Neural cell (in vitro differentiated cells): ENCODE data around the gene KRT15. TPM values are rescaled to one million over a fixed set of nuclear protein-coding genes. Genes with fewer than 3 reads are reported as not detected.

ENCODE experiments used
- H2AFZ ChIP-seq: fragments of 200-600, 300-800 bp; sonication (generic), shearing (Covaris generic); 2 replicates; pipeline ENCODE4 v1.6.0; 2014; ENCODE audit warnings: low read depth, mild to moderate bottlenecking, antibody characterized with exemption, low read length, moderate library complexity
- H3F3A ChIP-seq: fragments of 200-600 bp; shearing (Covaris generic); 2 replicates; pipeline ENCODE4 v1.6.1; 2016; ENCODE audit warnings: mild to moderate bottlenecking, moderate library complexity, mixed read lengths, antibody characterized with exemption, low read length; ENCODE audit not compliant: insufficient read depth, poor library complexity, severe bottlenecking
- H3K27ac ChIP-seq: fragments of 200-600, 300-800 bp; sonication (generic), shearing (Covaris generic); 2 replicates; pipeline ENCODE4 v1.5.1; 2014; ENCODE audit warnings: mild to moderate bottlenecking, low read length, moderate library complexity
- H3K27me3 ChIP-seq: fragments of 300-800, 200-600 bp; sonication (generic), shearing (Covaris generic); 2 replicates; pipeline ENCODE4 v1.6.0; 2014; ENCODE audit warnings: mild to moderate bottlenecking, low read depth, low read length, moderate library complexity; ENCODE audit not compliant: insufficient read depth
- H3K36me3 ChIP-seq: fragments of 300-800, 200-600 bp; sonication (generic), shearing (Covaris generic); 2 replicates; pipeline ENCODE4 v1.5.1; 2014; ENCODE audit warnings: mild to moderate bottlenecking, antibody characterized with exemption, low read length, moderate library complexity; ENCODE audit not compliant: insufficient read depth
- H3K4me2 ChIP-seq: fragments of 300-800, 200-600 bp; sonication (generic), shearing (Covaris generic); 2 replicates; pipeline ENCODE4 v1.6.0; 2014; ENCODE audit warnings: mild to moderate bottlenecking, low read length
- H3K4me3 ChIP-seq: fragments of 300-800, 200-600 bp; sonication (generic), shearing (Covaris generic); 2 replicates; pipeline ENCODE4 v1.5.1; 2014; ENCODE audit warnings: mild to moderate bottlenecking, low read length, moderate library complexity
- H3K79me2 ChIP-seq: fragments of 200-600 bp; shearing (Covaris generic); replicated peaks from 2 replicates; pipeline ENCODE4 v1.6.0; 2014; ENCODE audit warnings: mild to moderate bottlenecking, low read length, moderate library complexity; ENCODE audit not compliant: insufficient read depth
- H3K9ac ChIP-seq: fragments of 300-800, 200-600 bp; sonication (generic), shearing (Covaris generic); 2 replicates; pipeline ENCODE4 v1.6.1; 2016; ENCODE audit warnings: mild to moderate bottlenecking, low read length, mixed read lengths
- H3K9me2 ChIP-seq: fragments of 200-600 bp; shearing (Covaris generic); 2 replicates; pipeline ENCODE4 v1.6.1; 2016; ENCODE audit warnings: mild to moderate bottlenecking, low read length, mixed read lengths; ENCODE audit not compliant: insufficient read depth
- H3K9me3 ChIP-seq: fragments of 200-600, 300-800 bp; sonication (generic), shearing (Covaris generic); 2 replicates; pipeline ENCODE4 v1.6.1; 2016; ENCODE audit warnings: mild to moderate bottlenecking, mixed run types, low read length, moderate library complexity, mixed read lengths
- H4K20me1 ChIP-seq: fragments of 200-600 bp; shearing (Covaris generic); 2 replicates; pipeline ENCODE4 v1.6.1; 2016; ENCODE audit warnings: mild to moderate bottlenecking, mixed run types; ENCODE audit not compliant: insufficient read depth
- CTCF ChIP-seq: fragments of 450-650 bp; IDR thresholded peaks from 2 replicates; pipeline ENCODE4 v1.5.1; 2014; ENCODE audit warnings: antibody characterized with exemption, mild to moderate bottlenecking, moderate library complexity; ENCODE audit not compliant: poor library complexity, severe bottlenecking
- EP300 ChIP-seq: fragments of 450-650 bp; conservative IDR thresholded peaks from 2 replicates; pipeline ENCODE4 v1.6.1; 2014; ENCODE audit warnings: antibody characterized with exemption, mild to moderate bottlenecking, moderate library complexity; ENCODE audit not compliant: poor library complexity, severe bottlenecking
- EZH2 ChIP-seq: fragments of 200-600, 300-800 bp; shearing (Covaris generic), sonication (generic); IDR thresholded peaks from 2 replicates; pipeline ENCODE4 v1.6.1; 2014; ENCODE audit warnings: antibody characterized with exemption, low read length, borderline replicate concordance, mild to moderate bottlenecking; ENCODE audit not compliant: insufficient read depth, poor library complexity, severe bottlenecking
- MXI1 ChIP-seq: fragments of 450-650 bp; conservative IDR thresholded peaks from 2 replicates; pipeline ENCODE4 v1.6.1; 2014; ENCODE audit warnings: antibody characterized with exemption, mild to moderate bottlenecking; ENCODE audit not compliant: poor library complexity, severe bottlenecking
- SMC3 ChIP-seq: fragments of 450-650 bp; conservative IDR thresholded peaks from 2 replicates; pipeline ENCODE4 v1.6.1; 2014; ENCODE audit warnings: antibody characterized with exemption, mild to moderate bottlenecking, moderate library complexity; ENCODE audit not compliant: poor library complexity
- TAF1 ChIP-seq: IDR thresholded peaks from 2 replicates; pipeline ENCODE4 v1.6.1; 2012; ENCODE audit warnings: low read depth
- polyA plus RNA-seq: library from polyadenylated mRNA; depleted of rRNA; stranded (reverse); fragments of >200 nt; gene quantifications from 2 replicates; pipeline ENCODE4 v1.2.3, GENCODE V29; 2014
- TF ChIP-seq, protein P1 (sequence below): IDR thresholded peaks from 2 replicates; pipeline ENCODE4 v1.6.1; 2012; ENCODE audit warnings: borderline replicate concordance

The KRT15 gene
- polyA plus RNA-seq, 1 donor from 2014 or later, result 0.09 TPM

GRCh38 chr17:41483991-41484826 lies 34.5 kb downstream of the KRT15 start:
- TF ChIP-seq TAF1, result no peak
- no peak for TF ChIP-seq EP300
- no peak for TF ChIP-seq EZH2
- TF ChIP-seq MXI1, result no peak
- TF ChIP-seq SMC3, result no peak
- TF ChIP-seq, protein P1, sequence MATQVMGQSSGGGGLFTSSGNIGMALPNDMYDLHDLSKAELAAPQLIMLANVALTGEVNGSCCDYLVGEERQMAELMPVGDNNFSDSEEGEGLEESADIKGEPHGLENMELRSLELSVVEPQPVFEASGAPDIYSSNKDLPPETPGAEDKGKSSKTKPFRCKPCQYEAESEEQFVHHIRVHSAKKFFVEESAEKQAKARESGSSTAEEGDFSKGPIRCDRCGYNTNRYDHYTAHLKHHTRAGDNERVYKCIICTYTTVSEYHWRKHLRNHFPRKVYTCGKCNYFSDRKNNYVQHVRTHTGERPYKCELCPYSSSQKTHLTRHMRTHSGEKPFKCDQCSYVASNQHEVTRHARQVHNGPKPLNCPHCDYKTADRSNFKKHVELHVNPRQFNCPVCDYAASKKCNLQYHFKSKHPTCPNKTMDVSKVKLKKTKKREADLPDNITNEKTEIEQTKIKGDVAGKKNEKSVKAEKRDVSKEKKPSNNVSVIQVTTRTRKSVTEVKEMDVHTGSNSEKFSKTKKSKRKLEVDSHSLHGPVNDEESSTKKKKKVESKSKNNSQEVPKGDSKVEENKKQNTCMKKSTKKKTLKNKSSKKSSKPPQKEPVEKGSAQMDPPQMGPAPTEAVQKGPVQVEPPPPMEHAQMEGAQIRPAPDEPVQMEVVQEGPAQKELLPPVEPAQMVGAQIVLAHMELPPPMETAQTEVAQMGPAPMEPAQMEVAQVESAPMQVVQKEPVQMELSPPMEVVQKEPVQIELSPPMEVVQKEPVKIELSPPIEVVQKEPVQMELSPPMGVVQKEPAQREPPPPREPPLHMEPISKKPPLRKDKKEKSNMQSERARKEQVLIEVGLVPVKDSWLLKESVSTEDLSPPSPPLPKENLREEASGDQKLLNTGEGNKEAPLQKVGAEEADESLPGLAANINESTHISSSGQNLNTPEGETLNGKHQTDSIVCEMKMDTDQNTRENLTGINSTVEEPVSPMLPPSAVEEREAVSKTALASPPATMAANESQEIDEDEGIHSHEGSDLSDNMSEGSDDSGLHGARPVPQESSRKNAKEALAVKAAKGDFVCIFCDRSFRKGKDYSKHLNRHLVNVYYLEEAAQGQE, result no peak
- Histone ChIP-seq H3K4me2 (no peak overlapping the region), H3K9me2 (no peaks in the 10 kb centered on the region), H3K9me3 (no peaks in the 10 kb centered on the region), H3F3A (no peaks in the 10 kb centered on the region), H3K36me3 (no peaks in the 10 kb centered on the region), H3K4me3 (no peak overlapping the region), H4K20me1 (no peaks in the 10 kb centered on the region), H3K27me3 (no peaks in the 10 kb centered on the region), H3K79me2 (no peaks in the 10 kb centered on the region), H3K9ac (no peak overlapping the region), H2AFZ (no peak overlapping the region), H3K27ac (no peak overlapping the region)

DNA sequence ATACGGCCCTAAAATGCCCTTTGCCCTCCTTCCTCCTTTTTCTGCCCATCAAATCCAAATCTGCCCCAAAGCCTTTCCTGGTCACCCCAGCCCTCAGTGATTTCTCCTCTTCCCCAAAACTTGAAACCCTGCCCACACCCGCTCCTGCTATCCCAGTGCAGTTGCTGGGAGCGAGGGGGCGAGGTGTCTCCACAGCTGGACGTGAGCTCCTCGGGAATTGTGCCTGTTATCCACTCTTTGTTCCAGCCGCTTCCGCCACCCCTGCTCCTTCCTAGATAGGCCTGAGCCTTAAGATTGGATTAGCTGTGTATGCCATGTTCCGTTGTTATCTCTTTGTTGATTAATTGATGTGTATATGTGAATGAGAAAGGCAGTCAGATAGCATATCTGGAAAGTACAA lies 35.2 kb downstream of the KRT15 start:
- no peak overlapping the region for H3K4me3 ChIP-seq
- no peak overlapping the region for H3K9ac ChIP-seq
- H3F3A ChIP-seq, result no peaks in the 10 kb centered on the region
- H3K79me2 ChIP-seq, result no peaks in the 10 kb centered on the region
- no peaks in the 10 kb centered on the region for H3K9me2 ChIP-seq
- no peaks in the 10 kb centered on the region for H4K20me1 ChIP-seq
- H3K27ac ChIP-seq, result no peak overlapping the region
- H3K4me2 ChIP-seq, result no peak overlapping the region
- H3K9me3 ChIP-seq, result no peaks in the 10 kb centered on the region
- H3K36me3 ChIP-seq, result no peaks in the 10 kb centered on the region
- no peaks in the 10 kb centered on the region for H3K27me3 ChIP-seq
- H2AFZ ChIP-seq, result no peak overlapping the region
- TF ChIP-seq CTCF, result no peak
- TF ChIP-seq, protein P1, result no peak
- no peak for TF ChIP-seq SMC3
